NCI-H1694 (cell line): ENCODE results near the gene DENND10.
"Not testable (repeated sequence)": the region's sequence is repeated elsewhere in the genome, so short reads cannot be mapped to it uniquely, and the experiment has no call there.

ENCODE experiments used
- DNase-seq: peaks from one replicate; lab custom pipeline; 2025; lab: John Stamatoyannopoulos, UW

Gene DENND10

GRCh38 chr10:119132521-119133345 lies 28.8 kb downstream of the DENND10 start:
- no peak for DNase-seq

- DNase-seq: no peak
Measured at GRCh38 chr10:119133949-119134348, 30.0 kb downstream of the DENND10 start.

GRCh38 chr10:119135513-119135881 lies 31.6 kb downstream of the DENND10 start:
- no peak for DNase-seq

GRCh38 chr10:119136084-119136483 lies 32.2 kb downstream of the DENND10 start:
- no peak for DNase-seq

GRCh38 chr10:119137878-119138277 lies 34.0 kb downstream of the DENND10 start:
- not testable (repeated sequence) for DNase-seq

GRCh38 chr10:119138346-119139306 lies 34.7 kb downstream of the DENND10 start:
- no peak for DNase-seq

GRCh38 chr10:119139464-119140067 lies 35.7 kb downstream of the DENND10 start:
- DNase-seq: no peak

- DNase-seq: no peak
Measured at GRCh38 chr10:119140603-119141245, 36.8 kb downstream of the DENND10 start.

GRCh38 chr10:119143657-119144056 lies 39.7 kb downstream of the DENND10 start:
- DNase-seq: no peak

- no peak for DNase-seq
Measured at GRCh38 chr10:119149157-119149556, 45.2 kb downstream of the DENND10 start.

GRCh38 chr10:119149729-119150128 lies 45.8 kb downstream of the DENND10 start:
- DNase-seq: no peak

- not testable (repeated sequence) for DNase-seq
Measured at GRCh38 chr10:119151601-119152000, 47.7 kb downstream of the DENND10 start.

GRCh38 chr10:119153041-119153440 lies 49.1 kb downstream of the DENND10 start:
- DNase-seq: no peak

GRCh38 chr10:119153661-119154060 lies 49.7 kb downstream of the DENND10 start:
- DNase-seq: no peak

- no peak for DNase-seq
Measured at GRCh38 chr10:119159332-119159731, 55.4 kb downstream of the DENND10 start.

GRCh38 chr10:119161680-119162451 lies 58.0 kb downstream of the DENND10 start:
- DNase-seq: no peak

- DNase-seq: no peak
Measured at GRCh38 chr10:119162452-119163092, 58.7 kb downstream of the DENND10 start.

GRCh38 chr10:119165171-119166117 lies 61.5 kb downstream of the DENND10 start, which contains the start of gene SFXN4:
Gene SFXN4, minus strand, starts transcription at chr10:119165714. Its CDS starts 67 bp downstream, at chr10:119165647.
- DNase-seq: no peak

- DNase-seq: no peak
Measured at GRCh38 chr10:119166118-119166500, 62.2 kb downstream of the DENND10 start.
